ENCODE measurements around the gene SLC22A17. TPM values are rescaled to one million over a fixed set of nuclear protein-coding genes. Genes with fewer than 3 reads are reported as not detected.

The SLC22A17 gene
- total and polyA plus RNA-seq, 2 of the 13 experiments (the other 11 are each of a cell fraction or from before 2014, with no cell fraction given): 0.95 to 1.1 TPM

- TF ChIP-seq, protein P1, sequence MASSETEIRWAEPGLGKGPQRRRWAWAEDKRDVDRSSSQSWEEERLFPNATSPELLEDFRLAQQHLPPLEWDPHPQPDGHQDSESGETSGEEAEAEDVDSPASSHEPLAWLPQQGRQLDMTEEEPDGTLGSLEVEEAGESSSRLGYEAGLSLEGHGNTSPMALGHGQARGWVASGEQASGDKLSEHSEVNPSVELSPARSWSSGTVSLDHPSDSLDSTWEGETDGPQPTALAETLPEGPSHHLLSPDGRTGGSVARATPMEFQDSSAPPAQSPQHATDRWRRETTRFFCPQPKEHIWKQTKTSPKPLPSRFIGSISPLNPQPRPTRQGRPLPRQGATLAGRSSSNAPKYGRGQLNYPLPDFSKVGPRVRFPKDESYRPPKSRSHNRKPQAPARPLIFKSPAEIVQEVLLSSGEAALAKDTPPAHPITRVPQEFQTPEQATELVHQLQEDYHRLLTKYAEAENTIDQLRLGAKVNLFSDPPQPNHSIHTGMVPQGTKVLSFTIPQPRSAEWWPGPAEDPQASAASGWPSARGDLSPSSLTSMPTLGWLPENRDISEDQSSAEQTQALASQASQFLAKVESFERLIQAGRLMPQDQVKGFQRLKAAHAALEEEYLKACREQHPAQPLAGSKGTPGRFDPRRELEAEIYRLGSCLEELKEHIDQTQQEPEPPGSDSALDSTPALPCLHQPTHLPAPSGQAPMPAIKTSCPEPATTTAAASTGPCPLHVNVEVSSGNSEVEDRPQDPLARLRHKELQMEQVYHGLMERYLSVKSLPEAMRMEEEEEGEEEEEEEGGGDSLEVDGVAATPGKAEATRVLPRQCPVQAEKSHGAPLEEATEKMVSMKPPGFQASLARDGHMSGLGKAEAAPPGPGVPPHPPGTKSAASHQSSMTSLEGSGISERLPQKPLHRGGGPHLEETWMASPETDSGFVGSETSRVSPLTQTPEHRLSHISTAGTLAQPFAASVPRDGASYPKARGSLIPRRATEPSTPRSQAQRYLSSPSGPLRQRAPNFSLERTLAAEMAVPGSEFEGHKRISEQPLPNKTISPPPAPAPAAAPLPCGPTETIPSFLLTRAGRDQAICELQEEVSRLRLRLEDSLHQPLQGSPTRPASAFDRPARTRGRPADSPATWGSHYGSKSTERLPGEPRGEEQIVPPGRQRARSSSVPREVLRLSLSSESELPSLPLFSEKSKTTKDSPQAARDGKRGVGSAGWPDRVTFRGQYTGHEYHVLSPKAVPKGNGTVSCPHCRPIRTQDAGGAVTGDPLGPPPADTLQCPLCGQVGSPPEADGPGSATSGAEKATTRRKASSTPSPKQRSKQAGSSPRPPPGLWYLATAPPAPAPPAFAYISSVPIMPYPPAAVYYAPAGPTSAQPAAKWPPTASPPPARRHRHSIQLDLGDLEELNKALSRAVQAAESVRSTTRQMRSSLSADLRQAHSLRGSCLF (CRISPR knock-in tag; IDR thresholded peaks at IDR 0.05; ENCODE audit: borderline replicate concordance): no peak
- TF ChIP-seq, protein P2, sequence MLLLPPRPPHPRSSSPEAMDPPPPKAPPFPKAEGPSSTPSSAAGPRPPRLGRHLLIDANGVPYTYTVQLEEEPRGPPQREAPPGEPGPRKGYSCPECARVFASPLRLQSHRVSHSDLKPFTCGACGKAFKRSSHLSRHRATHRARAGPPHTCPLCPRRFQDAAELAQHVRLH (CRISPR knock-in tag; IDR thresholded peaks at IDR 0.05; ENCODE audit: borderline replicate concordance, low read depth): peak; percentile 7; the same call in 1 of the 2 replicates
- TF ChIP-seq IKZF1 (IDR thresholded peaks at IDR 0.05) (no peak), SATB2 (CRISPR knock-in tag; IDR thresholded peaks at IDR 0.05) (0 out of 2 replicates have a peak, but pooled peaks have one; percentile 10), ZNF710 (CRISPR knock-in tag; IDR thresholded peaks at IDR 0.05; ENCODE audit: borderline replicate concordance) (0 out of 2 replicates have a peak, but pooled peaks have one; percentile 3), ZNF251 (CRISPR knock-in tag; IDR thresholded peaks at IDR 0.05) (0 out of 2 replicates have a peak, but pooled peaks have one; percentile 84), ZNF549 (CRISPR knock-in tag; IDR thresholded peaks at IDR 0.05) (no peak), CBX2 (IDR thresholded peaks at IDR 0.05; ENCODE audit: low read depth, low read length) (no peak), CBX2 (CRISPR knock-in tag; IDR thresholded peaks at IDR 0.05; ENCODE audit: low read depth) (peak; percentile 12), NCOA2 (CRISPR knock-in tag; IDR thresholded peaks at IDR 0.05) (no peak), CHCHD3 (CRISPR knock-in tag; IDR thresholded peaks at IDR 0.05) (peak; percentile 54; the same call in 1 of the 2 replicates), ZNF83 (CRISPR knock-in tag; IDR thresholded peaks at IDR 0.05; ENCODE audit: borderline replicate concordance) (0 out of 2 replicates have a peak, but pooled peaks have one; percentile 89), KMT2A (CRISPR knock-in tag; IDR thresholded peaks at IDR 0.05) (0 out of 2 replicates have a peak, but pooled peaks have one; percentile 3), RXRA (CRISPR knock-in tag; IDR thresholded peaks at IDR 0.05) (no peak), SNAI1 (CRISPR knock-in tag; IDR thresholded peaks at IDR 0.05; ENCODE audit: borderline replicate concordance) (0 out of 2 replicates have a peak, but pooled peaks have one; percentile 6), ZNF20 (CRISPR knock-in tag; IDR thresholded peaks at IDR 0.05) (no peak)
- TF ChIP-seq, protein P3, sequence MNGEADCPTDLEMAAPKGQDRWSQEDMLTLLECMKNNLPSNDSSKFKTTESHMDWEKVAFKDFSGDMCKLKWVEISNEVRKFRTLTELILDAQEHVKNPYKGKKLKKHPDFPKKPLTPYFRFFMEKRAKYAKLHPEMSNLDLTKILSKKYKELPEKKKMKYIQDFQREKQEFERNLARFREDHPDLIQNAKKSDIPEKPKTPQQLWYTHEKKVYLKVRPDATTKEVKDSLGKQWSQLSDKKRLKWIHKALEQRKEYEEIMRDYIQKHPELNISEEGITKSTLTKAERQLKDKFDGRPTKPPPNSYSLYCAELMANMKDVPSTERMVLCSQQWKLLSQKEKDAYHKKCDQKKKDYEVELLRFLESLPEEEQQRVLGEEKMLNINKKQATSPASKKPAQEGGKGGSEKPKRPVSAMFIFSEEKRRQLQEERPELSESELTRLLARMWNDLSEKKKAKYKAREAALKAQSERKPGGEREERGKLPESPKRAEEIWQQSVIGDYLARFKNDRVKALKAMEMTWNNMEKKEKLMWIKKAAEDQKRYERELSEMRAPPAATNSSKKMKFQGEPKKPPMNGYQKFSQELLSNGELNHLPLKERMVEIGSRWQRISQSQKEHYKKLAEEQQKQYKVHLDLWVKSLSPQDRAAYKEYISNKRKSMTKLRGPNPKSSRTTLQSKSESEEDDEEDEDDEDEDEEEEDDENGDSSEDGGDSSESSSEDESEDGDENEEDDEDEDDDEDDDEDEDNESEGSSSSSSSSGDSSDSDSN (CRISPR knock-in tag; IDR thresholded peaks at IDR 0.05): no peak
- TF ChIP-seq, protein P4, sequence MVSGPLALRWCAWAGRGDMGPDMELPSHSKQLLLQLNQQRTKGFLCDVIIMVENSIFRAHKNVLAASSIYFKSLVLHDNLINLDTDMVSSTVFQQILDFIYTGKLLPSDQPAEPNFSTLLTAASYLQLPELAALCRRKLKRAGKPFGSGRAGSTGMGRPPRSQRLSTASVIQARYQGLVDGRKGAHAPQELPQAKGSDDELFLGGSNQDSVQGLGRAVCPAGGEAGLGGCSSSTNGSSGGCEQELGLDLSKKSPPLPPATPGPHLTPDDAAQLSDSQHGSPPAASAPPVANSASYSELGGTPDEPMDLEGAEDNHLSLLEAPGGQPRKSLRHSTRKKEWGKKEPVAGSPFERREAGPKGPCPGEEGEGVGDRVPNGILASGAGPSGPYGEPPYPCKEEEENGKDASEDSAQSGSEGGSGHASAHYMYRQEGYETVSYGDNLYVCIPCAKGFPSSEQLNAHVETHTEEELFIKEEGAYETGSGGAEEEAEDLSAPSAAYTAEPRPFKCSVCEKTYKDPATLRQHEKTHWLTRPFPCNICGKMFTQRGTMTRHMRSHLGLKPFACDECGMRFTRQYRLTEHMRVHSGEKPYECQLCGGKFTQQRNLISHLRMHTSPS (CRISPR knock-in tag; IDR thresholded peaks at IDR 0.05; ENCODE audit: low read depth): no peak
Observed at GRCh38 chr14:23300687-23301223, 51.9 kb downstream of the SLC22A17 start (continued).
